Psoas muscle (tissue), 8 donors: ENCODE data around the gene MAP1B. TPM values are rescaled to one million over a fixed set of nuclear protein-coding genes. Genes with fewer than 3 reads are reported as not detected.

Experiments
- ATAC-seq, 4 donors: fragments of 200-7000 bp; cut with Tn5 transposase; one replicate each; pipeline ENCODE4 v1.9.1; 2020; ENCODE audit warnings: moderate library complexity in 3 of 4, mild to moderate bottlenecking in 2 of 4
- DNase-seq, 2 donors: peaks; one replicate each; pipeline ENCODE4 v3.0.0-alpha.2; 2020
- H3K27ac ChIP-seq: fragments of 200-600 bp; one replicate; pipeline ENCODE4 v1.8.0; 2022
- H3K27me3 ChIP-seq, 3 donors: fragments of 200-600 bp in 1 of 3; one replicate each; pipeline versions ENCODE4 v1.6.1 to v1.8.0; 2013 to 2022; ENCODE audit warnings: low read length in 2 of 3, mild to moderate bottlenecking in 2 of 3, moderate library complexity in 1 of 3; ENCODE audit not compliant: insufficient read depth in 3 of 3
- H3K36me3 ChIP-seq, 2 donors: fragments of 200-600 bp in 1 of 2; one replicate each; pipeline versions ENCODE4 v1.6.1 to v1.8.0; 2013 to 2022; ENCODE audit warnings: low read depth in 1 of 2, mild to moderate bottlenecking in 1 of 2, moderate library complexity in 1 of 2; ENCODE audit not compliant: insufficient read depth in 1 of 2
- H3K4me1 ChIP-seq: fragments of 200-600 bp; one replicate; pipeline ENCODE4 v1.8.0; 2022
- H3K4me3 ChIP-seq: fragments of 200-600 bp; one replicate; pipeline ENCODE4 v1.8.0; 2022; ENCODE audit warnings: mild to moderate bottlenecking
- H3K9me3 ChIP-seq: fragments of 200-600 bp; one replicate; pipeline ENCODE4 v1.8.0; 2022
- CTCF ChIP-seq: fragments of 200-600 bp; IDR thresholded peaks from one replicate; pipeline ENCODE4 v1.8.0; 2022; ENCODE audit warnings: antibody characterized with exemption
- WGBS, 3 donors: extraction: QIAGEN DNeasy Blood & Tissue Kit; methylation state at CpG; one replicate each; pipeline versions ENCODE4 v1.1.6 to v1.1.7; 2013; 5-methylcytosine and 5-hydroxymethylcytosine counted together
- intact Hi-C, 2 donors: fragments of 100-400 bp; cut with DNase I; formaldehyde crosslinking; loops; one replicate each; pipeline versions ENCODE4 v1.11.0 to v1.14.2; 2022
- polyA plus RNA-seq, 3 donors: library from polyadenylated mRNA; stranded (reverse); fragments of 200-250 nt; gene quantifications; one replicate each; pipeline ENCODE4 v1.2.3, GENCODE V29; 2013
- total RNA-seq, 4 donors: library from RNA; stranded (reverse); fragmentation: NEBNext Ultra II Directional in 2 of 4; extraction: Animal tissue kit (Norgen Biotek cat#: 25700) in 2 of 4; gene quantifications; one replicate each; pipeline versions ENCODE4 v1.2.1 to v1.2.4, GENCODE V29; 2021 to 2023
- donor health status: healthy with polysubstance abuse.
- donor health status: DM: no; HTN: no; CAD: no; lungs with moderate emphysema.
- donor health status: Bipolar disorder and iron deficiency.
- donor health status: healthy.
- donor health status: DM: yes; HTN: yes; CAD: no.
- donor health status: DM: no; HTN: no; CAD: no.
- donor health status: DM: no; HTN: no; CAD: no.
- donor health status: DM: yes; HTN: yes; CAD: no.

The MAP1B gene
- total and polyA plus RNA-seq, 7 donors, result 1.1 to 20.2 (median 8.5) TPM

DNA sequence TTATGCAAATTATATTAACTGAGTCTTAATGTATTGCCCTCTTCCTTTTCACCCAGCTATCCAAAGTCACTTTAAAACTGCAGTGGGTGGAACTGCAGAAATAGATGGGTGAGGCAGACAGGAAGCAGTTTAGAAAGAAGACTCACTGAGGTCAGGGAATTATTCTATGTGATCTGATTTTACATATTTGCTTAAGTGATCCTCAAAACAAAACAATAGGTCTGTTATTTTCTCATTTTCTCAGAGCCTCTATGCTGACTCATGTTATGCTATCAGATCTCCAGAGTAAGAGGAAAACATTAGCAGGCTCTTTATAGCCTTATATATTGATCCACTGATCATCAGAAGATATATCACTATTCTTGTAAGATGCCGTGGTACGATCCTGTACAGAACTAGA, 149.3 kb downstream of the MAP1B start:
- no peaks in the 10 kb centered on the region for H3K36me3 ChIP-seq
- ATAC-seq, result no peak
- H3K27ac ChIP-seq, result no peak overlapping the region
- H3K4me3 ChIP-seq, result no peak overlapping the region
- H3K4me1 ChIP-seq, result peaks cover 12% of the 10 kb centered on the region
- TF ChIP-seq CTCF, result no peak
- intact Hi-C loops, result no loop called here
- no peaks in the 10 kb centered on the region for H3K9me3 ChIP-seq
- 89 to 94% (median 92%) methylated on average over 2 of the region's 2 CpGs for WGBS, 3 donors
- no peaks in the 10 kb centered on the region for H3K27me3 ChIP-seq
- no peak for DNase-seq

Other genes with a start within 250 kb of the MAP1B start
- gene MRPS27, start 212.8 kb downstream of the MAP1B start, total RNA-seq, result 10 to 100 TPM; 49.5 to 76.9 (median 65.8) TPM
- 10 to 100 TPM; 34.9 to 71.5 (median 40.9) TPM for gene MRPS27, start 212.8 kb downstream of the MAP1B start, polyA plus RNA-seq
- gene PTCD2, start 212.9 kb downstream of the MAP1B start, total RNA-seq, result 10 to 100 TPM; 12.5 to 30.8 (median 20.0) TPM
- 10 to 100 TPM in 1 of 3 donors, 1 to 10 TPM in 2; 6.2 to 12.8 (median 6.6) TPM for gene PTCD2, start 212.9 kb downstream of the MAP1B start, polyA plus RNA-seq